IPS-18c (cell line): ENCODE data around the gene CDK5R2.

Experiments
- H3K4me3 ChIP-seq: 2 replicates; pipeline ENCODE4 v1.7.0; 2013; ENCODE audit warnings: low read depth, mild to moderate bottlenecking, low read length, moderate library complexity; ENCODE audit not compliant: insufficient read depth
- H3K9me3 ChIP-seq: one replicate; pipeline ENCODE4 v1.6.1; 2013; ENCODE audit warnings: mild to moderate bottlenecking, low read length, moderate library complexity; ENCODE audit not compliant: control insufficient read depth, insufficient read depth

The CDK5R2 gene

DNA sequence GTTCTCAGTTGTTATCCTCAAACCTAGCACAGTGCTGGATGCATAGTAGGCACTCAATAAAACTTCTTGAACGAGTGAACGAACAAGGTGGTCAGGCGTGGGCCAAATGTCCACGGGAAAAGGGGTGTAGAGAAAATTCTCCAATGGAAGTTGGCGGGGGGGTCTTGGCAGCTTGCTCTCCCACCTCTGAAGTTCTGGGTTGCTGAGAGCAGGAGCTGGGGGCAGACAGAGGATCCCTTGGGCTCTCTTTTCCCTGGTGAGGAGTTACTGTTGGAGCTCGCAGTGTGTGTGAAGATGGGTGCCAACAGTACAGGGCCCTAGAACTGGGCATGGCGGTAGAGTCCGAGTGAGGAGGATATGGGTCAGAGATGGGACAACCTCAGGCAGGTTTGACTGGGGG, 36.1 kb downstream of the CDK5R2 start:
- H3K9me3 ChIP-seq = peaks cover 4% of the 10 kb centered on the region
- no peak overlapping the region for H3K4me3 ChIP-seq

DNA sequence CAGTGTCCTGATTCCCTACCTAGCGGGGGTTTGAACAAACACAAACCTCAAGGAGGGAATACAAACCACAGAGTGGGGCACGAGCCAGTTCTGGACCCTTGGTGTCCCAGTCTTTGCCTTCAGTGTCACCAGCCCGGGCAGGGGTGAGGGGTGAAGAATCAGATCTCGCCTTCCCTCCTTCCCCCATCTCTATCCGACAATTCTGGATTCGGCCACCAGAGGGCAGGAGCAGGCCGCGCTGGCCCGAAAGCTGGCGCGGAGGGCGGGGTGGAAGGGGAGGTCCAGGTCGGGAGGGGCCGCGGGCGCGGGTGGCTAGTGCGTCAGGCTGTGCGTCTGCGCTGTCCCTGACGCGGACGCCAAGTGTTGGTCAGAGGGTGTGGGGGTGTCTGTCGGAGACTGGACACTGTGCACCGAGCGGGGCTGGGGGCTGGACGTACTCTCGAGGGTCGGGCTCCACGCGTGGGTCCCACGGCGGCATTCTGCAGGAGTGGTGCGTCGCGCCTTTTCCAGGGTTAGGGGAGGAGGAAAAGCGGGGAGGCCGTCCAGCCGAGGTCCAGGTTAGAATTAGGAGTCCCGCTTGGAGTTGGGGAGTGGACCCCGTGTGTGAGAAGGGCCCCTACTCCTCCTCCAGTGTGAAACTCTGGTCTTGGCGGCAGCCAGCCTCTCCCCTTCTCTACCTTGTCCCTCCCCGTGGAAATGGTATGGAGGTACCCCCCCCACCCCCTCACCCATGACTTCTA, 36.7 kb downstream of the CDK5R2 start:
- H3K4me3 ChIP-seq = peak overlapping the region; percentile 12; the same call in 1 of the 2 replicates

DNA sequence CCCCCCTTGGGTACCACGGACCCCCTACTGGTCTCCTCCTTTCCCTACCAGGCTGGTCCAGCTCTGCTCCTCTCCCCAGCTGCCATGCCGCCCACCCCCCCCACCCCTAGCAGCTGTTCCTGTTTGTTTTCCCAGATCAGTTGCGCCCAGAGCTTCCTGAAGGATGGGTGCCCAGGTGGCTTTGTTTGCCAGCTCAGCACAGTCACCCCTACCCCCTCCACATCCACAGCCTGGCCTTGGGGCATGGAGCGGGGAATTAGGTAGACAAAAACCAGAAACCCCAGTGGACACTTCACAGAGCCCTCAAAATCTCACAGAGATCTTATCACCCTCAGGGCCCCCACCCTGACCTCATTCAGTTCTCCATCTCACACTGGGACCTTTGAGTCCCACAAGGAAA, 37.5 kb downstream of the CDK5R2 start:
- Histone ChIP-seq H3K4me3 (no peak overlapping the region), H3K9me3 (peaks cover 4% of the 10 kb centered on the region)

More for the DNA sequence above, 36.7 kb downstream of the CDK5R2 start:
- peaks cover 4% of the 10 kb centered on the region for H3K9me3 ChIP-seq

DNA sequence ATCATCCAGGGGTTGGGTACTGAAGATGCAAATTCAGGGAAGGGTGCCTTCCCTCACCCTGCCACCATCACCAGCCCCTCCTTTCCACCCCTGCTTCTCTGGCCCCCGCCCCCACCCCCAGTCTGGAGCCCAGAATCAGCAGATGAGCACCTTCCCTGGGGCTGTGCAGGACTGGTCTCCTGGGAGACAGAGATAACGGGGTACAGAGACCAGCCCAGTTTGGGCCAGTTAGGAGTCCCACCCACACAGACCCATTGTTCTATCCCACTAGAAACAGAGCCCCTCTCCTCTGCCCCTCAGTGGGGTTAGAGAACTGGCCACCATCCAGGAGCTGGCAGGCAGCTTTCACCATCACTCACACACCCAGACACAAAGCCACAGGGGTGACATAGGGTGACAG, 38.3 kb downstream of the CDK5R2 start:
- peaks cover 4% of the 10 kb centered on the region for H3K9me3 ChIP-seq

DNA sequence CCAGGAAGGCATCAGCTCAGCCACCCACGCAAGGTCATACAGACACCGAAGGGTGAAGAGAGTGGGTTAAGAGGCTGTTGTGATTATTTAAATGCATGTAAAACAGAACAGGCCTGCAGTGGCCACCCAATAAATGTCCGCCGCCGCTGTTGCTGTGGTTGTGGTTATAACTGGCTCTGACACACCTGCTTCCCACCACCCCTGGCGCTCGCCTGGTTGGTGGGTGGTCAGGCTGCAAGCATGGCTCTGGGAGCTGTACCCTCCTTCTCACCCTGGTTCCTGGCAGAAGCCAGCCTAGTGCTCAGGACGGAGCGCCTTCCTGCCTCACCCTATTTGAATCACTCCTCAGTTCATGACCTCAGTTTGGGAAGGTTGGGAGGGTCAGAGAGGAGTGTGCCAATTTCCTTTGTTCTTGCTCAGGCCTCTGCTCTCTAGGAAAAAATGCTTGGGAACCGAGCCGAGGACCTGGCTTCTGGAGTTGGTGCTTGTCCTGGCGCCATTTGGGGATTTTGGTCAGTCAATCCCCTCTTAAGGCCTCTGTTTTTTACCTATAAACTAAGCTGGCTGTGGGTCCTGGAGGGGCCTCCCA, 39.0 kb downstream of the CDK5R2 start:
- Histone ChIP-seq H3K4me3 (no peak overlapping the region), H3K9me3 (peaks cover 4% of the 10 kb centered on the region)

More for the DNA sequence above, 38.3 kb downstream of the CDK5R2 start:
- H3K4me3 ChIP-seq = no peak overlapping the region

DNA sequence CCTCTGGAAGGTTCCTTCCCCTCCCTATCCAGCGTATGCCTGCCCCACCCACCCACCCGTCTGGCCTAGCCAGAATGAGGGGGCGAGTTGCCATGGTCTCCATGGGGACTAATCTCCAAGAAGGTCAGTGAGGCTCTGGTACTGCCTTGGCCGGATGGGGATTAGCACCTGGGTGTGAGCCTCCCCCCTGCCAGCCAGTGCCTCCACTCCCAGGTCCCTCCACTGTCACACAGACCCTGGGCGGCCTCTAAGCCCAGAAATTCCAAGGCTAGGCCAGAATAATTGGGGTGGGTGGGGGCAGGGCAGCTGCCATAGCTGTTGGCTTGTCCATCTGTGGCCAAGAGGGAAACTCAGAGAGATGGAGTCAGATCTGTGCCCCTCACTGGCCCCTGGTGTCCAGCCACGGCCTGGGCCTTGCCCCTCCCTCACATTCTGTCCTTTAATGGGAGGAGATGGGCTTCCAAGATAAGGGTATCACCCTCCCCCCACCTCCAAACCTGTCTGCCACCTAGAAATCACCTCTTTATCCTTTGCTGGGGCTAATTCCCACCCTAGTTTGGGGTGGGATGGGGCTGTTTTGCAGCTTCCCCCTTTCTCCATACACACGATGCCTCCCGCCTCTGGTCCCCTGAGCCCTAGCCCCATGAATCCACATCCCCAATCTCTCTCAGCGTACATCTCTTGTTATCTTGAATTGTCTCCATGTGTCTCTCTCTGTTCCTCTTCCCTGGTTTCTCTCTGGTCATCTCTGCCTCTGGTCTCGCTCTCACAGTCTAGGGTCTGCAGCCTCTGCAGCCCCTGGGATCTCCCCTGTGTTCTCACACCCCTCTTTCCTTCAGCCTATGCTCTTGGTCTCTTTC, 39.8 kb downstream of the CDK5R2 start:
- Histone ChIP-seq H3K9me3 (peaks cover 3% of the 10 kb centered on the region), H3K4me3 (no peak overlapping the region)

DNA sequence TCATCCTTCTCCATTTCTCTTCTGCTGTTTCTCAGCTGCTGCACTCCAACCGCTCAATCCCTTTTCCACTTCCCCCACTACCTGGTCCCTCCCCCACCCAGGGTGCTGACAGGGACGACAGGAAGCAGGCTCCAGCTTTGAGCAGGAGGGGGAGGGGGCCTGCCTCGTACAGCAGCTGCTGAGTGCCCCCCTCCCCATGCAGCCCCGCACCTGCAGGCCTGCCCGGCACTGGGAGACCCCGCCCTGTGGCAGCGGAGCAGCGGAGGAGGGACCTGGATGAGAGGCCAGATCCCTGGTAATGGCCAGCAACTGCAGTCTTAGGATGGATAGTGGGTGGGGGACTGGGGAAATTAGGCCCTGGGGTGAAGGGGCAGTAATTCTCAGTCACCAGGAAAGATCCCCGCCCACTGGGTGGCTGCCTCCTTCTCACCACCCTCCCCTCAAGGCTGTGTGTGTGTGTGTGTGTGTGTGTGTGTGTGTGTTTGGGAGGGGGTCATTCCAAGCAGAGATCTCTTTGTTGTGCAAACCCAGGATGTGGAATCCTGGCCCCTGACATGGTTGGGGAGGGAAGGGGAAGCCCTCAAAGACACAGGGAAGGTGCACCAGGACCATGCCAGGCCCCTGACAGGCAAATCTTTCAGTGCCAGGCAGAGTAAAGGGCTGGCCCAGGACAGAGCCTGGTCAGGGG, 40.6 kb downstream of the CDK5R2 start:
- Histone ChIP-seq H3K9me3 (peaks cover 2% of the 10 kb centered on the region), H3K4me3 (peak overlapping the region; percentile 34; the same call in 1 of the 2 replicates)

DNA sequence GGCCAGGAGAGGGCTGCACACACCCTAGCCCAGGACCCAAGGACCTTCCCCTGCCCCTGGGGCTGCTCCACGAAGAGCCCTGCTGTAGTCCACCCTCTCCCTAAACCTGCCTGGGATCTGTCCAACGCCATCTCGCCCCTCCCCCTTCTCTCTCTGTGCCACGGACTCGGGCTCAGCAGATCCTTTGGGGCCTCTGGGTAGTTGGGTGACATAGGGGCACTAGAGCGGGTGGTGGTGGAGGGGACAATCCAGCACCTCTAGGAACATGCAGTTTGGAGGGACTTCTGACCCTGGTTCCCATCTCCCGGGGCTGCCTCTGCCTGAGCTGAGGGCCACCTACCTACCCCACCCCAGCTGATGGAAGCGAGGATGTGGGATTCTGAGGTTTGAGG, 41.1 kb downstream of the CDK5R2 start:
- Histone ChIP-seq H3K4me3 (no peak overlapping the region), H3K9me3 (peaks cover 2% of the 10 kb centered on the region)

DNA sequence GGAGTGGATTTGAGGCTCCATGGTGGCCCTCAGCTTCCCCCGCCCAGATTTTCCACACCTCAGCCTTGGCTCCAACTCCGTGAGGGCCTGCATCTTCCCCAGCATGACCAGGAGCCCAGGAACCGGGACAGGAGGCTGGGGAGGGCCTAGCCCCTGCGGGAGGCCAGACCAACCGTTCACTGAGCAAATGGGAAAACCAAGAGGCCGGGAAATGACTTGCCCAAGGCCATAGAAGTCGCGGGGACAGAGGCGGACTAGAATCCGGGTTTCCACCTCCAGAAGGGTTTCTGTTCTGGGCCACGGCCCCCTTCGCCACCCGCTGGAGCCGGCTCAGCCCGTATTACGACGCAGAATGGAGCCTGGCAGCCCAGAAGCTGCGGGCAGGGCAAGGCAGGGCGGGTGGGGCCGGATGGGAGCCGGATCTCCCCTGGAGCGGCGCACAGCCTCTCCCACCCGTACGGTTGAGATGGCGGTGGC, 41.7 kb downstream of the CDK5R2 start:
- H3K9me3 ChIP-seq = peaks cover 2% of the 10 kb centered on the region
- peak overlapping the region; percentile 24; the same call in 1 of the 2 replicates for H3K4me3 ChIP-seq

DNA sequence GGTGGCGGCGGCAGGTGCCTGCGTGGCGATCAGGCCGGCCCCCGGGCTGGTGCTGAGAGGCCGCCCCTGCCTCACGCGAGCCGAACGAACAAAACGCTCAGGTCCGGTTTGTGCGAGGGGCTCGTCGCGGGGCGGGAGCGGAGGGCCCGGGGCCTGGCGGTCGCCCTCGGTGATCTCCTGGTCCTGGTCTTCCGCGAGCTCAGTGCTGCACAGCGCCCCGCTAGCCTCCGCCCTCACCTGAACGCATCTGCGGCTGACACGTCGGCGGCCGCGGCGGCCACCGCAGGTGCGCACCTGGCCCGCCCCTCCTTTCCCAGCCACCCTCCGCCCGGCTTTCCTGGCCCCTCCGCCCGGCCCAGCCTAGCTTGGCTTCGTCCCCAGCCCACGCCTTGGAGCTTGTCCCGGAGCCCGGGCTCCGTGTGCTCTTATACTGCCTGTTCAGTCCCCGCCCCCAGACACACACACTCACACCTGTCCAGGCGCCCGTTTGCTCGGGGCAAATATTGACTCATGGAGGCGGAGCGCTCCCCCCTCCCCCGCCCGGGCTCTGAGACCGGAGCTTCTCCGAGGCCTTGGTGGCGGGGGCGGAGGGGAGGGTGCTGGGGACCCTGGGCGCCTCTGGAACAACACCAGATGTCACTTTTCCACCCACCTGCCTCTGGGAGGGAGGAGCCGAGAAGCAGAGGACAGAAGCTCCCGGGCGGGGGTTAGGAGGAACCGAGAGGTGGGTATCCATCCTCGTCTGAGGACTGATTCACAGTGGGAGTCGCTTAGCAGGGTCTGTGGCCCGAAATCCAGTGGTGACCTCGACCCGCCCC, 42.3 kb downstream of the CDK5R2 start:
- Histone ChIP-seq H3K9me3 (peaks cover 2% of the 10 kb centered on the region), H3K4me3 (peak overlapping the region; percentile 59; the same call in 1 of the 2 replicates)

DNA sequence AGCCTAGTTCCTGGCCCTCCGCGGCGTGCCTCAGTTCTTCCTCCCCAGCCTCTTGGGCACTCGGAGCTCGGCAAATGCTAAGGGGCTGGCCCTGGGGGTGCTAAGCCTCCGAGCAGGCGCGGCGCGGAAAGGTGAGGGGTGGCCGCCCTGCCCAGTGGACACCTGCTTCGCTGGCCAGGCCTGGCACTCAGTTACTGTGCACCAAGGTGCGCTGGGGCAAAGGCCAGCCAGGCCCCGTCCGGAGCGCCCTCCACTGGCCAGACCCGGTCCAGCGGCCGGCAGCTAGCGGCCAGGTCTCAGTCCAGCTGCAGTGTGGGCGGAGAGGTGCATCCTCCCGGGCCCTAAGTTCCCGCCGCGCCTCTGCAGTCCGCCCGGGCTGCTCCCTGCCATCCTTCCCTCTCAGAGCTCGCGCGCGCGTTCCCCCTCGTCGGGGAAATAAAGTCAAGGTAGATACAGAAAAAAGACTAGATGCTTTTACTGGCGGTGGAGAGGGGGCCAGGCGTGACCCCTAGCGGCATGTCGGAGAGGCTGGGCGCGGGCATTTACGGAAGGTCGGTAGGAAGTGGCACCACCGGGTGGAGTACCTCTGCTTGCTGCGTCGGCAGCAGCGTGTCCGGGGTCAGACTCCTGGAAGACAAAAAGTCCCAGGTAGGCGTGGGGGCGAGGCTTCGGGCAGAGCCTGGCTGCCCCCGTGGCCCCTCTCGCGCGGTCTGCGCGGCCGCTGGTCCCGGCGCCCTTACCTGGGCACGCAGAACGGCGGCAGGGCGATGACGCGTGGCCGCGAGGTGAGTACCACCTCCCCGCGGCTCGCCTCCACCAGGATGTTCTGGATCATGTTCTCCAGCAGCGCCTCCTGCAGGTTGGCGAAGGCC, 43.2 kb downstream of the CDK5R2 start:
- Histone ChIP-seq H3K4me3 (peak overlapping the region; percentile 59), H3K9me3 (peaks cover 2% of the 10 kb centered on the region)

DNA sequence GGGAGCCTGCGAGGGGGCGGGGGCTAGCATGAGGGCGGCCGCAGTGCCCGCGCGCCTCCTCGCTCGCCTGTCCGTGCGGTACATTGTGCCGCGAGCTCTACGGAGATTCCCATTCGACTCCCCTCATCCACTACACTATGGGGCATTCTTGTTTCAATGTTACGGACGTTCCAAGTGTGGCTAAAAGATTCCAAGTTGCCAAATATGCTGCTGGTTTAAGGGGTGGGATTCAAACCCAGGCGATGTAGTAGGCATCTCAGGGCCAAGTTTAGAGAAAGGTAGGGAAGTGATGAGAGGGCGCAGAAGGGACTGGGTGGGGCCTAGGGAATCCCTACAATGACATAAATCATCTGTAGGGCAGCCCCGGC, 43.8 kb downstream of the CDK5R2 start:
- Histone ChIP-seq H3K4me3 (peak overlapping the region; percentile 59; the same call in 1 of the 2 replicates), H3K9me3 (peaks cover 2% of the 10 kb centered on the region)

DNA sequence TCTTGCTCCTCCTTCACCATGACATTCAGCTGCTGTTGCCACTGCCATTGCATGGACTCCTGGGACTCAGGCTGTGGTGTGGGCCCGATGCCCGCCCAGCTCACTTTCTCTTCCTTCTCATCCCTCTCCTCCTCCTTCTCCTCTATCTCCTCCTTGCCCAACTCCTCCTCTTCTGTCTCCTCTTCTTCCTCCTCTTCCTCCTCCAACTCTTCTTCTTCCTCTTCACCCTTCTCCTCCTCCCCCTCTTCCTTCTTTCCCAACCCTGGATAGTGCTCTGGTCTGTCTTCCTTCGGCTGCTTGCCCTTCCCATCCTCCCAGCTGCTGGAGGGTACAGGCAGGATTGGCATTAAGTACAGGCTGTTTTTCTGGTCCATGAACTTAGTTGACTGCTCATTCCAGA, 44.5 kb downstream of the CDK5R2 start:
- no peak overlapping the region for H3K4me3 ChIP-seq
- peaks cover 2% of the 10 kb centered on the region for H3K9me3 ChIP-seq

DNA sequence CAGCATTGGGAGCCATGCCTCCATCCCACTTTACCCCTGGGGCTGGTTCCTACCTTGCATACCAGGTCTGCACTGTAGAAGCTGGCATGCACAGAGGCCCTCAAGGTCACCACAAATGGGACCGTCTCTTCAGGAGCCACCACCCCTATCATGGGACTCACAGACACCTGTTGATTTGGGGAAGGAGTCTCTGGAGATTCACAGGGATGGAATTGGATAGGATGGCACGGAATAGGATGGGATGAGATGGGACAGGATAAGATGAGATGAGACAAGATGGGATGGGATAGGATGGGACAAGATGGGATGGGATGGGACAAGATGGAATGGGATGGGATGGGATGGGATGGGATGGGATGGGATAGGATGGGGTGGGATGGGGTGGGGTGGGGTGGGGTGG, 49.8 kb downstream of the CDK5R2 start:
- no peaks in the 10 kb centered on the region for H3K9me3 ChIP-seq
- no peak overlapping the region for H3K4me3 ChIP-seq

DNA sequence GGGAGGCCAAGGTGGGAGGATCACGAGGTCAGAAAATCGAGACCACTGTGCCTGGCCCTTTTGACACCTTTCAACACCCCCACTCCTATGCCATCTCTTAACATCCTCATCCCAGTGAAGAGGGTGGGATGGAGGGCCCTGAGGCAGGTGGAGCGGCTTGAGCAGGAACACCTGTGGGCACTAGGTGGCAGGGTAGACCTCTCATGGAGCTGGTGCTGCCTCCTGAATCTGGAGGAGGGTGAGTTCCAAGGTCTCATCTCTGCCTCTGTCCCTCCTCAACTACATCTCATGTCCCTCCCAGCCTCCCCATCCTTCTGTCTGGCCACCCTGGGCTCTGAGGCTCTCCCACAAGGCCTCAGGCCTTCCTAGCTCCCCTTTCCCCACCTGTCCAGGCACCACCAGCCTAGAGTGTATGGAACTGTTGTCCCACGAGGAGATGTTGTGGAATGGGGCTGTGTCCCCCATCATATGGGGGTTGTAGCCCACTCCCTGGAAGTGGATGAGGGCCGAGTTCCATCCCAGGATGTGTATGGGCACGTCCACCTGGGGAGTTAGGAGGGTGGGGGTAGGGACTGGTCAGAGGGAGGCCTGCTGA, 50.8 kb downstream of the CDK5R2 start:
- H3K9me3 ChIP-seq = no peaks in the 10 kb centered on the region
- H3K4me3 ChIP-seq = no peak overlapping the region
